Stimulated activated CD4-positive, alpha-beta T cell treated with anti-CD3 and anti-CD28 coated beads, TNF-alpha, amount 100 ng/mL, for 1 hour (primary cell): ENCODE measurements around the gene VGLL4.
"Not testable (repeated sequence)": the region's sequence is repeated elsewhere in the genome, so short reads cannot be mapped to it uniquely, and the experiment has no call there.

Experiments
- DNase-seq, 3 donors: peaks; one replicate each; pipeline ENCODE4 v3.0.0-alpha.2; 2020; ENCODE audit warnings: low read depth in 3 of 3, low spot score in 1 of 3

The VGLL4 gene

DNA sequence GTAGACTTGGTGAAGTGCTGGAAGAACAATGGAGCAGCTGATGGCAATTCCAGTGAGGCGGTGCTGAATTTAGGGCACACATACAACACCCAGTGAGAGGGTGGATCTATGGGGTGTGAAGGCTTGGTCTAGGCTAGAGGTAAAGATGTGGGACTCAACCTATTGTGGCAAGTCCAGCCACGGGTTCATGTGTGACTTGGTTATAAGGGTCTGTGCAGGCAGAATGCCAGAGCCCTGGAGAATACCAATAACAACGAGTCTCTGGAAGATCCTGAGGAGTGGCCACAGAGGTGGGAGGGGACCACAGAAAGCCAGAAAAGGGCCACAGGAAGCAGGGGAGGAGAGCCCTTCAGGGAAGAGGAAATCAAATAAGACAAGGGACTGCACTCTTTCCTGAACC lies 55.0 kb downstream of the VGLL4 start:
- no peak for DNase-seq

GRCh38 chr3:11588338-11588737 lies 55.4 kb downstream of the VGLL4 start:
- no peak for DNase-seq

DNA sequence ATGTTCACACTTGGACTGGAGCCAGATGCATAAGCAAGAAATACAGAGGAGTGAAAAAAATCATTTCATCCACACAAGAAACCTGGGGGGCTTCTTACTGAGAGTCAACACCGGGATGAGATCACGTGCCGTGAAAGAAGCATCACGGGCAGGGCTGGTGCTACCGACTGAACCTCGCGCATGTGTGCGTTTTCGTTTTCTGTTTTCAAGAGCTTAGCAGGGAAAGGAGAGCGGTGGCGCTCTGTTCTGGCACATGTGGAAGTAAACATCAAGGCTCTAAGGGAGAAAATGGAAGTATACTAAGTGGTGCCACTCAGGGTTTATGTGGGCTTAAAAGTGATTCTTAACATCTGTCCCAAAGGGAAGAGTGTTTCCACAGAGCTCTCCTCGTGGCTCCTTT lies 55.9 kb downstream of the VGLL4 start:
- DNase-seq, result no peak

- DNase-seq, result no peak
These were observed 59.1 kb downstream of the VGLL4 start for GRCh38 chr3:11584570-11584969.

DNA sequence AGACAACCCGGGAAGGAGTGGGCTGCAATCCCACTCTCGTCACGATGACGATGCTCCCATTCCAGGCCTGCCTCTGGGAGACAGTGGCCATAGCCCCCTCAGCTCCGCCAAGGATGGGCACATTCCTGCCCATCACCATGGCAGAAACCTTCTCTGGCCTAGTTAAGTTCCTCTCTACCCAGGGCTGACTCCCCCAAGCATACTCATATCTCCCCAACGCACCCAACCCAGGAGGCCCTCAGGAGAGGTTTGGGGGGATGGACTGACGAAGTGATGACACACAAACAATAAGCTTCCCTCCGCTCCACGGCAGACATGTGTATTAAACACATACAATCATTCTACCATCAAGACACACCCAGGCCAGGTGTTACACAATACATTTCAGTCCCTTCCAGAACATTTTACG lies 60.1 kb downstream of the VGLL4 start:
- no peak for DNase-seq

DNA sequence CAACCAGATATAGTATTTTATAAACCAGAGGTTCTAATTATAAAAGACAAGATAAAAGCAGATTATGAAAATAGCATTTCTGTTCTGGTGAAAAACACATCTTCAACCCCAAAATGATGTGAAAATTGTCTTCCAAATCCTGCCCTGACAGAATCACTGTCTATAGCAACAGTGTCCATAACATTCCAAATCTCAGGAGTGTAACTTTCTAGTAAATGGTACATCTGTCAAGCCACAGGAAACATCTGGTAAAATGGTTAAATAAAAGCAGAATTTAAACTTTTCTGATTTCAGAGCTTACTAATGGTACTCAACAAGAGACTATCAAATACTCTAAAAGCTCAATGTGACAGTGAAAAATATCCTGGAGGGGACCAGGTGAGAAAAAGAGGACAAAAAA lies 60.5 kb downstream of the VGLL4 start:
- no peak for DNase-seq

DNA sequence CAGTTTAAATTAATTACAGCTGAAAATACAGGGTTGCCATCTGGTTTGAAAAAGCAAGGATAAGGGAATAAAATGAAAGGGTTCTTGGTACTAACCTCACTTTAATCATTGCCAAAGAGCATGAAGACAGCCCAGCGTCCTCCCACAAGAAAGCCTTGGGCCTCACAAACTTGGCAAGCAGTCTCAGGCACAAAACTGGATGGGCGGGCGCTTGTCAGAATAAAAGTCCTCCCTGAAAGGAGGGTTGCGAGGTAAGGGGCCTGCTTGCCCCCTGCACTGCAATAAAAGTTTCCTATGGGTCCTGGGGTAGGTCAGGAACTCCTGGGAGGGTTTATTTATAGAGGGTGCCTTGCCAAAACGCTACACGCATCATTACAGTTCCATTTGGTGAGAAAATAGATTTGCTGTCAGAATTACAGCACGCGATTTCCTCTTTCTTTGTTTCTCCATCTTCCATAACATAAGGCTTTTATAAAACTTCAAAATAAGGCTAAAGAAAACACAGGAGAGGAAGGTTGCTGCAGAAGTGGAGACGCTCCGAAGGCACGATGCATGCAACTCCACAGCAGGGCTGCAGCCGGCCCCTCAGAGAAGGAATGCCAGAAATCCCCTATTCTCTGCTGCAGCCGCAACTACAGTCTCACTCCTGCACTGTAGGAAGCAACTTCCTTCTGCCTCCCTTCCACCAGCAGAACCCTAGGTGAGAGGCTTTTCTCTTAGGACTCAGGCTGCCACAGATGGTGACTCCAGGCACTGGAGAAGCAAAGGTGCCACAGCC lies 61.3 kb downstream of the VGLL4 start:
- DNase-seq, result no peak

DNA sequence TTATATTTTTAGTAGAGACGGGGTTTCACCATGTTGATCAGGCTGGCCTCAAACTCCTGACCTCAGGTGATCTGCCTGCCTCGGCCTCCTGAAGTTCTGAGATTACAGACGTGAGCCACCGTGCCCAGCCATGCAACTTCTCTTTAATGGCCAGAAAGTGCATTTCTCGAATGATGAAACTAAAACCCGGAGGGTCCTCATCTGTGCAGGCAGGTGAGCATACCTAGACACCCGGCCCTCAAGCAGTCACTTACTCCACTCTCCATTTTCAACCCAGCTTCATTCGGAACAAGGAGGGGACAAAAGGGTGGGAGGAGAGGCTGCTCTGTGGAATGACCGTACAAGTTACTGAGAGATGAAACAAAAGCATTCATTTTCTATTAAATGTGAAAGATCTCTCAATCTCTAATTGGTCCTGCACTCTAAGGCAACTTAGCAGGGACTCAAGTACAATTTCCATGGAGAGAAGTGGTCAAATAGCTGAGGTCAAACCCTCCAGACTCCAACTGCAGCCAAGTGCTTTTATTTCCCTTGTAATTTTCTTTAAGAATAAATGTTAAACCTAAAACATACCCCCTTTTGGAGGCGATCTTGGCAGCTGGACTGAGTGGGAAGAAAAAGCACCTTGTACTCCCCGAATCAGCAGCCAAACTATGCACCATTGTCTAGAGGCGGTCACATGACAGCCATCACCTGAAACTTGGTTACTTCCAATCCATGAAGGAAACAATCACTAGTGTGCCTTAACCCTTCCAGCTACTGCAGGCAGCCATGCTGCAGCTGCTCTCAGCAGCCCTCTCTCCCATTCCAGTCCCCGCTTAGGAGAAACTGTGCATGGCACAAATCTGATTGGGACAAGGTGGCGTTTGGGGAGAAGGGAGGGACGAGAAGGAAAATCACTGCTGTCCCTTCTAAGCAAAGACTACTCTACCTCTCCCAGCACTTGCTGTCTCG lies 62.2 kb downstream of the VGLL4 start:
- DNase-seq, result no peak

DNA sequence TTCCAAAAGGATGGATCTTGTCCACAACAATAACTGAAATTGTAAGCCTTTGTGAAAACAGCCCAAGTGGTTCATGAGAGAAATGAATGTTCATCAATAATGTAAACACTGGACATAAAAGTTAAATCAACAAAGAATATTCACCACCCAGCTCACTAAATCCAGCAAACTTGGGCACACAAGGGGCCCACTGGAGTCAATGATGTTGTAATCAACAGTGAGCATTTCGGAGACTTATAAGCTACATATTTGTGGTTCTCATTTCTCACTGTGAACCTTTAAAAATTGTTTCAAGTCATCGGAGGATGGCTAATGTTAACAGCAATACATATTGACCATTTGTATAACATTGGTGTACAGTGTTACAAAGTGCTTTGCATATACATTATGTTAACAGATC lies 63.1 kb downstream of the VGLL4 start:
- DNase-seq, result no peak

DNA sequence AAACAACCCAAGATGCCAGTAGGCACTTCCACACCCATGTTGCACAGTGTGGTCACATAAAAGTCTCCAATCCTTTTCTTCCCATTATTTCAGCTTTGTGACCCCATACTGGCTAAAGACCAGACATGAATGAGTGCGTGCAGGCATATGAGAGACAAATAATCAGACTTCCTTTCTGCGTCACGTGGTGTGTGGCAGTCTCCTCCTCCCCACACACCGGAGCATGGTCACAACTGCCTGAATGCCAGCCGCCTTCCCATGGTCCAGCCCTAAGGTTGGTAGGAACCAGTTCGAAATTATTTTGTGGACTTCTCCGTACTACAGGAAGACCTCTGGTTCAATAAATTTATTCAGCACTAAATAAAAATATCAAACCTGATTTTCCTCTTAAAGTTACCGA lies 65.5 kb downstream of the VGLL4 start:
- DNase-seq, result no peak

DNA sequence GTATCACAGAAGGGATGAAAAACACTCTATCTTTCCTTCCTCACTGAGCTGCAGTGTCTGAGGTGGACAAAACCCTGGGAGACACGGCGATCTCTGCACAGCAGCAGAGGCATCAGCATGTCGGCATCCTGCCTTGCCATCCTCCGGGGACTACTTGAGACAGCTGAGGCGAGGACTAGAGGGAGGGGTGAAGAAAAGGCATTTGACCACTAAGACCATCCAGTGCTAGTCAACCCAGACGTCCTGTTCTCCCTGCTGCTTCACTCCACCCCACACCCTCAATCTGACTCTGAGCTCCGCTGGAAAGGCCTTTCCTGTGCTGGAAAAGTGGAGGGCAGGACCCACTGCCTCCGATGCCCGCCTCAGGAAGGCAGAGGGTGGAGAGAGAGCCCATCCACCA lies 67.3 kb downstream of the VGLL4 start:
- no peak for DNase-seq

DNA sequence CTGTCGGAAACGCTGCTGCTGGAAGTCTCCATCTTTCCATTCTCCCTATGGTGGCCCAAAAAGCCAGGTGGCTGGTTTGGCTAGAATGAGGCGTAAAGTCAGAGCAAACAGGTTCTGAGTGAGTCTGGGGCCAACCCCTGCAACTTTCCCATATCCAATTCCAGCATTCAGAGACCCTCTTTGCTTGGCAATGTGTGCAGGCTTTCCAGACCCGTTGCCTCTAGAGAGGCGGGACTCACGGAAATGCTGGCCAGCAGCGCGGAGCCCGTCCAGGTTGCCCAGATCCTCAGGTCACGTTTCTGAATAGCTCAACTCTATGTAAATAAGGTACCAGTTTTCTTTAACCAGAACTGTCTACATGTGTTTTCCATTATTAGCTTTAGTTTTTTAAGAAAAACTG lies 68.0 kb downstream of the VGLL4 start:
- DNase-seq, result no peak

GRCh38 chr3:11574981-11575669 lies 68.6 kb downstream of the VGLL4 start:
- DNase-seq, result no peak

GRCh38 chr3:11572660-11573059 lies 71.1 kb downstream of the VGLL4 start:
- not testable (repeated sequence) for DNase-seq

DNA sequence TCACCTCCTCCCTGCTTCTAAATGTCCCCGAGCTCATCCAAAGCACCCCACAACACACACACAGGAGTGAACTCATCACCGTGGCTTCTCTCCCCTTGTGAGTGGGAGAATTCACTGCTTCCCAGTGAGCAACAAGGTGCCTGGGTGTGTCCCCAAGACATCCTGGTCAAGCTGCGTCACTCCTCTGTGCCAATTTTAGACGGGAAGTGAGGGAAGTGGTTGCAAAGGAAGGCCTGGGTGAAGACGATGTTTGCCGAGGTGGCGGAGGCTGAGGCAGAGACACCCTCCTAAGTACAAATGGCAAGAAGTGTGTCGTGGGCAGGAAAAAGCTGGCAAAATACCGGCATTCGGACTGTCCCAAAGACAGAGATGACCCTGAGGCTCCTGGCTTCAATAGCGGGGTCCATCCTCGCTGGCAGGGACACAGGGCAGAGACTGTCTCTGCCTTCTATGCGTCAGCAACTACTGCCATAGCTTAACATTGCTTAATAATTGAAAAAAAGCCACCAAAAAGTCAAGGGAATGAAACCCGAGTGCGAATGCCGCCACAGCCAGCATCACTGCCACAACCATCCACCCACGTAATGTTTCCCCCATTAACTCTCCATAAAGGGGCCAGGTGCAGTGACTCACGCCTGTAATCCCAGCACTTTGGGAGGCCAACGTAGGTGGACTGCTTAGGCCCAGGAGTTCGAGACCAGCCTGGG lies 72.8 kb downstream of the VGLL4 start:
- no peak for DNase-seq

DNA sequence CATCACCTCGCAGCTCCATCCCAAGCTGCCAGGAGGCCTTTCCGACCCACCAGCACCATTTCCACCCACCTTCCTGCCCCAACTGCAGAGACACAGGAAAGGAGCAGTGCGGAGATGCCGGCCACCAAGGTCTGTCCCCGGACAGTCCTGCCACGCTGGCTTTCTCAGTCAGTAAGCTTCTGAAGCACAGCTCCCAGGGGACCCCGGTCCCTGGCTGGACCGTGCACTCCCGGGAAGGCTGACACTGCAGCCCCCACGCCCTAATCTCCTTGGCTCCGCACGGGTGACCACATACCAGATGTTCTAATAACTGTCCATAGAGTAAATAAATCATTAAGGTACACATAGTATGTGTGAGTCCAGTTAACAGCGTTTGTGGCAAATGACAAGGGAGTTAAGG lies 73.5 kb downstream of the VGLL4 start:
- DNase-seq, result no peak

GRCh38 chr3:11569156-11569741 lies 74.5 kb downstream of the VGLL4 start:
- DNase-seq, result no peak

- no peak for DNase-seq
These were observed 75.1 kb downstream of the VGLL4 start for GRCh38 chr3:11568503-11569155.

DNA sequence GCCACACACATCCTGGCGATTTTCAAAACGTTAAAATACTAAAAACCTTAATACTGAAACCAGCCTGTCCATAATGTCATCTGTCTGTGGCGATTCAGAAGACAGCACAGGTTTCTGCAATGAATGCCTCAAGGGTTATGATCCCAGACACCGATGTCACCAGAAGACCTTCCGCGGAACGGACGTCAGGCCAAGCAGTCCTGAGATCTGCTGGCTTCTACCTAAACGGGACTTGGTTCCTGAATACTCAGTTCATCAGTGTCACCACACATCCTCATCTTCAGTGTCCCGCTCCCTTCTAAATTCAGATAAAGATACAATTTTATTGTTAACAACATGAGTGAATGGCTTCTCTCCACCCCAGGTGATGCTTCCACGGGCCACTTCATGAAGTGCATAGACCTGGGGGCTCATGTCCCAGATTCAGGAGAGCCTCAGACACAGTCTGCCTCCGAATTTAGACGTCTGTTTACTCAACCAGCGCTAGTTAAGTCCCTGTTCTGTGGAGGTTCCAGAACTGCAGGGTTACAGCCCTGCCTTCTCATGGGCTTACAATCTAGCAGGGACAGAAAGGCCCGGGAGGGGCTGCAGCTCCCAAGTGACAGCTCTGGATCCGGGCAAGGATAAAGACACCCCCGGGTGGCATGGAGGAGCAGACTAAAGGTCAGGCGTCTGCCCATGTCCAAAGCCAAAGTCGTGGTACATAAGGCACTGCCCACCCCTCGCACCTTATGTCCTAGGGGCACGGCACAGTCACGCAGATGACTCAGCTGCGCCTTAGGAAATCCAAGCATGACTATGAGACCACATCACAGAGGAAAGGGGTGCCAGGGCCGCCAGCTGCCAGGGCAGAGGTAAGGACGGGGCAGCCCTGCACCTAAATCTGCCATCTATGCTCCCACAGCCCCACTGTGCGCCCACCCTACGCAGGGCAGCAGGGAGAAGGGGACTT lies 75.9 kb downstream of the VGLL4 start:
- no peak for DNase-seq
